ENCODE measurements around the gene MECP2.

The MECP2 gene

DNA sequence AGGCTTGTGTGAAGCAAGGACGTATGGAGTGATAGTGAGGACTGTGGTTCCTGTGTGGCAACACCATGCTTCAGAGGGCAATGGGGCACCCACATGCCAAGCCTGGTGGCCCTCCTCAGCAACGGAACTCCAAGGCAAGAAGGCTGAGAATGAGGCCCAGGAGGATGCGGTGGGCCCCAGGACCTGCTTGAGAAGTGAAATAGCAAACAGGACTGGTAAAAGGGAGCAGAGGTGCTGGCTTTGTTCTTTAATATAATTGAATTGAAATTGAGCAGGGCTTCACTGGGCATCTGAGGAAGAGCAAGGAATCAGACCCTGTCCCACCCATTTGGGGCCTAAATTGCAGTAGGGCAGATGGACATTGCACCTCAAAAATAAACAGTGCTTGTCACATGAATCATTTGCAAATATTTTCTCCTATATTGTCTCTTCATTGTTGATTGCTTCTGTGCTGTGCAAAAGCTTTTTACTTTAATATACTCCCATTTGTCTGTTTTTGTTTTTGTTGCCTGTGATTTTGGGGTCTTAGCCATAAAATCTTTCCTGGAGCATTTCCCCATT lies 122.7 kb downstream of the MECP2 start:
- Histone ChIP-seq H3K4me2 (ENCODE audit: low read depth, low read length, poor library complexity, severe bottlenecking) (peak overlapping the region; percentile 98), H3K36me3 (ENCODE audit: insufficient read depth, low read length) (no peaks in the 10 kb centered on the region), H3K9me2 (replicated peaks; ENCODE audit: low read depth, low read length) (no peaks in the 10 kb centered on the region), H3F3A (ENCODE audit: low read depth) (peaks cover 10% of the 10 kb centered on the region; the same call in 1 of the 2 replicates), H3K79me2 (ENCODE audit: insufficient read depth, low read length) (peaks cover 39% of the 10 kb centered on the region), H2AFZ (ENCODE audit: low read length) (no peak overlapping the region), H4K20me1 (ENCODE audit: insufficient read depth, low read length, poor library complexity, severe bottlenecking) (peaks cover 5% of the 10 kb centered on the region), H3K4me3 (ENCODE audit: low read length, poor library complexity, severe bottlenecking) (peak overlapping the region; percentile 97), H3K4me1 (ENCODE audit: insufficient read depth, low read length, poor library complexity, severe bottlenecking) (peaks cover 18% of the 10 kb centered on the region), H3K27me3 (ENCODE audit: insufficient read depth, low read length, poor library complexity, severe bottlenecking) (peaks cover under 1% of the 10 kb centered on the region), H3K9ac (ENCODE audit: low read depth, low read length, poor library complexity, severe bottlenecking) (peak overlapping the region; percentile 100), H3K9me3 (ENCODE audit: insufficient read depth, low read depth, low read length) (no peaks in the 10 kb centered on the region)
- TF ChIP-seq, protein P1, sequence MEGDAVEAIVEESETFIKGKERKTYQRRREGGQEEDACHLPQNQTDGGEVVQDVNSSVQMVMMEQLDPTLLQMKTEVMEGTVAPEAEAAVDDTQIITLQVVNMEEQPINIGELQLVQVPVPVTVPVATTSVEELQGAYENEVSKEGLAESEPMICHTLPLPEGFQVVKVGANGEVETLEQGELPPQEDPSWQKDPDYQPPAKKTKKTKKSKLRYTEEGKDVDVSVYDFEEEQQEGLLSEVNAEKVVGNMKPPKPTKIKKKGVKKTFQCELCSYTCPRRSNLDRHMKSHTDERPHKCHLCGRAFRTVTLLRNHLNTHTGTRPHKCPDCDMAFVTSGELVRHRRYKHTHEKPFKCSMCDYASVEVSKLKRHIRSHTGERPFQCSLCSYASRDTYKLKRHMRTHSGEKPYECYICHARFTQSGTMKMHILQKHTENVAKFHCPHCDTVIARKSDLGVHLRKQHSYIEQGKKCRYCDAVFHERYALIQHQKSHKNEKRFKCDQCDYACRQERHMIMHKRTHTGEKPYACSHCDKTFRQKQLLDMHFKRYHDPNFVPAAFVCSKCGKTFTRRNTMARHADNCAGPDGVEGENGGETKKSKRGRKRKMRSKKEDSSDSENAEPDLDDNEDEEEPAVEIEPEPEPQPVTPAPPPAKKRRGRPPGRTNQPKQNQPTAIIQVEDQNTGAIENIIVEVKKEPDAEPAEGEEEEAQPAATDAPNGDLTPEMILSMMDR (conservative IDR thresholded peaks at IDR 0.05; ENCODE audit: low read length) = no peak
- TF ChIP-seq EZH2phosphoT487 (IDR thresholded peaks at IDR 0.05; ENCODE audit: borderline replicate concordance) = no peak

DNA sequence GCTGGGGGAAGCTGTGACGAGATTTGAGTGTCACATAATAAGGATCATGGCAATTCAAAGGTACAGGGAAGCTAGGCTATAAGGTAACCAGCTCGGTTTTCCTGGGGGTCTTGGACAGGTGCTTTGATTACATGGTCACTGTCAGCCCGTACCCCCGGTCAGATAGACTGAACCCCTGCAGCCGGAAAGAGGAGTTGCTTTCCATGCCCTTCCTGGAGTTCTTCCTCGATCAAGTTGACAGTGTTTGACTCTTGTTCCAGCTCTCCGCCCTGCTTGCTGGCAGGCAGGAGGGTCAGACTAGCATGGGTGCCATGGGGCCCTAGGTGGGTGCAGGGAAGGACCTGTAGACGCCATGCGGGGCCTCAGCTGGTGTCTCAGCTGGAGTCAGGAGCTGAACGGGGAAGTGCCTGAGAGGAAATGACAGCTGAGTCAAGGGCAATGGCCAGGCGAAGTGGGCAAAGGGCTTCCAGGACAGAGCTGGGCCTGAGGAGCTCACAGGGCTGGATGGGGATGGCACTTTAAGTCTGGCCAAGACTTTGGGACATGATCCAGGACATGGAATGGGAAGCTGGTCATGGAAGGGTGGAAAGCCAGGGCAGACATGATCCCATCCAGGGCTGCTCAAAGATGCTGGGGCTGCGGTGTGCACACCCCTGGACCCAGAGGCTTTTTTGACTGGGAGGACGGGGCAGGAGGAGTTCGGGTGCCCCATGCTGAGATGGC lies 123.4 kb downstream of the MECP2 start:
- Histone ChIP-seq H3K4me3 (ENCODE audit: low read length, poor library complexity, severe bottlenecking) (peak overlapping the region; percentile 97), H3K27me3 (ENCODE audit: insufficient read depth, low read length, poor library complexity, severe bottlenecking) (peaks cover 6% of the 10 kb centered on the region), H3K79me2 (ENCODE audit: insufficient read depth, low read length) (peaks cover 46% of the 10 kb centered on the region), H3K9me2 (replicated peaks; ENCODE audit: low read depth, low read length) (no peaks in the 10 kb centered on the region), H3K36me3 (ENCODE audit: insufficient read depth, low read length) (no peaks in the 10 kb centered on the region), H4K20me1 (ENCODE audit: insufficient read depth, low read length, poor library complexity, severe bottlenecking) (peaks cover 12% of the 10 kb centered on the region), H3K9me3 (ENCODE audit: insufficient read depth, low read depth, low read length) (no peaks in the 10 kb centered on the region), H3K4me1 (ENCODE audit: insufficient read depth, low read length, poor library complexity, severe bottlenecking) (peaks cover 18% of the 10 kb centered on the region), H2AFZ (ENCODE audit: low read length) (no peak overlapping the region), H3F3A (ENCODE audit: low read depth) (peaks cover 10% of the 10 kb centered on the region; the same call in 1 of the 2 replicates), H3K9ac (ENCODE audit: low read depth, low read length, poor library complexity, severe bottlenecking) (peak overlapping the region; percentile 100), H3K4me2 (ENCODE audit: low read depth, low read length, poor library complexity, severe bottlenecking) (peak overlapping the region; percentile 98)
- TF ChIP-seq, protein P1 (conservative IDR thresholded peaks at IDR 0.05; ENCODE audit: low read length) = no peak
- no peak for TF ChIP-seq EZH2phosphoT487 (IDR thresholded peaks at IDR 0.05; ENCODE audit: borderline replicate concordance)

DNA sequence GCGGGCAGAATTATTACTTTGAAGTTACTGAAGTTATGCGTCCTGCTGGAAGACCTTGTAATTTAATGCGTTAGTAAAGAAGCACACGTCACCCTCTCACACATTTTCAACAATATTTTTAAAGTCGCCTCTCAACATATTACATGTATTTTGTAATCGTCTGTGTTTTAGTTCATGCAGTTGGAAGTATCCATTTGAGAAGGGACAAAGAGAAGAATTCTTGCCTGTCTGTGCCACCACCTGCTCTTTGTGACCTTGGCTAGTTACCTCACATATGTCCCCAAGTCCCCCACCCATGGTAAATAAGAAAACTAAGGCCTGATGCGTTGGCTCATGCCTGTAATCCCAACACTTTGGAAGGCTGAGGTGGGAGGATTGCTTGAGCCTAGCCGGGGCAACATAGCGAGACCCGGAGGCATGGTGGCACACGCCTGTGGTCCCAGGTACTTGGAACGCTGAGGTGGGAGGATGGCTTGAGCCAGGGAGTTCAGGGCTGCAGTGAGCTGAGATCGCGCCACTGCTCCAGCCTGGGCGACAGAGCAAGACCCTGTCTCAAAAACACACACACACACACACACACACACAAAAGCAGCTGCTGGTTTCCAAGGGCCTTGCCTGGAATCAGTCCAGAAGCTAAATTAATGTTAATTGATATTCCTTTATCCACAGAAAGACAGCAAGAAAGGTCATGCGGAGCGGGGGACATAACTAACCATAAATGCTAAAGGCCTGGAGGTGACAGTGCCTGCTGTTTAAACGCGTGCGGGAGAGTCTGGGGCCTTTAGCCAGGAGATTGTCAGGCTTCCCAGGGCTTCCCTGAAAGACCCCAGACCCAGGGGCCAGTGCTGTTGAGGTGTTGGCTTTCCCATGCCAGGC lies 124.2 kb downstream of the MECP2 start:
- Histone ChIP-seq H3K4me3 (ENCODE audit: low read length, poor library complexity, severe bottlenecking) (peak overlapping the region; percentile 97), H3K4me2 (ENCODE audit: low read depth, low read length, poor library complexity, severe bottlenecking) (peak overlapping the region; percentile 98), H3K36me3 (ENCODE audit: insufficient read depth, low read length) (no peaks in the 10 kb centered on the region; the same call in 1 of the 2 replicates), H3K9me2 (replicated peaks; ENCODE audit: low read depth, low read length) (no peaks in the 10 kb centered on the region), H3K79me2 (ENCODE audit: insufficient read depth, low read length) (peaks cover 54% of the 10 kb centered on the region), H3K9ac (ENCODE audit: low read depth, low read length, poor library complexity, severe bottlenecking) (peak overlapping the region; percentile 100), H4K20me1 (ENCODE audit: insufficient read depth, low read length, poor library complexity, severe bottlenecking) (peaks cover 19% of the 10 kb centered on the region), H2AFZ (ENCODE audit: low read length) (no peak overlapping the region), H3K4me1 (ENCODE audit: insufficient read depth, low read length, poor library complexity, severe bottlenecking) (peaks cover 18% of the 10 kb centered on the region), H3K27me3 (ENCODE audit: insufficient read depth, low read length, poor library complexity, severe bottlenecking) (peaks cover 6% of the 10 kb centered on the region), H3F3A (ENCODE audit: low read depth) (peaks cover 10% of the 10 kb centered on the region; the same call in 1 of the 2 replicates), H3K9me3 (ENCODE audit: insufficient read depth, low read depth, low read length) (no peaks in the 10 kb centered on the region)
- TF ChIP-seq, protein P1 (conservative IDR thresholded peaks at IDR 0.05; ENCODE audit: low read length) = no peak
- TF ChIP-seq EZH2phosphoT487 (IDR thresholded peaks at IDR 0.05; ENCODE audit: borderline replicate concordance) = no peak
